ENCODE results near the gene PBX2.

DNA sequence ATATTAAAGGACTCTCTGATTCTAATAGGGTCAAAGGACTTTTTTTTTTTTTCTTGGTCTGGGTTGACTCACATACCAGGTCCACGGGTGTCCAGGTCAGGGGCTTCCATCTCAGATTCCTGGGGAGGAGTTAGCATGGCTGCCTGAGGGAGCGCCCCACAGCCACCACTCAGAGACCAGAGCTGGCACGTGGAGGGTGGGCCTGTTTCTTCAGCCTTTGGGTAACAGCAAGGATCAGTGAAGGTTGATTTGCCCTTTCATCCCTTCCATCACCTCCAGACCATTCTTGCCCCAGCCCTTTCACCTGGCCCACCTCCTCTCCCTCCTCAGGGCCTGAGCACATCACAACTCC lies 8.3 kb upstream of the PBX2 start:
- TF ChIP-seq, protein P1, sequence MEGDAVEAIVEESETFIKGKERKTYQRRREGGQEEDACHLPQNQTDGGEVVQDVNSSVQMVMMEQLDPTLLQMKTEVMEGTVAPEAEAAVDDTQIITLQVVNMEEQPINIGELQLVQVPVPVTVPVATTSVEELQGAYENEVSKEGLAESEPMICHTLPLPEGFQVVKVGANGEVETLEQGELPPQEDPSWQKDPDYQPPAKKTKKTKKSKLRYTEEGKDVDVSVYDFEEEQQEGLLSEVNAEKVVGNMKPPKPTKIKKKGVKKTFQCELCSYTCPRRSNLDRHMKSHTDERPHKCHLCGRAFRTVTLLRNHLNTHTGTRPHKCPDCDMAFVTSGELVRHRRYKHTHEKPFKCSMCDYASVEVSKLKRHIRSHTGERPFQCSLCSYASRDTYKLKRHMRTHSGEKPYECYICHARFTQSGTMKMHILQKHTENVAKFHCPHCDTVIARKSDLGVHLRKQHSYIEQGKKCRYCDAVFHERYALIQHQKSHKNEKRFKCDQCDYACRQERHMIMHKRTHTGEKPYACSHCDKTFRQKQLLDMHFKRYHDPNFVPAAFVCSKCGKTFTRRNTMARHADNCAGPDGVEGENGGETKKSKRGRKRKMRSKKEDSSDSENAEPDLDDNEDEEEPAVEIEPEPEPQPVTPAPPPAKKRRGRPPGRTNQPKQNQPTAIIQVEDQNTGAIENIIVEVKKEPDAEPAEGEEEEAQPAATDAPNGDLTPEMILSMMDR (conservative IDR thresholded peaks at IDR 0.05; ENCODE audit: low read depth in 2 of 2), result no peak
- TF ChIP-seq EZH2 (IDR thresholded peaks at IDR 0.05; ENCODE audit: low read depth, unreplicated experiment), result no peak
- TF ChIP-seq EZH2phosphoT487 (IDR thresholded peaks at IDR 0.05; ENCODE audit: unreplicated experiment), result no peak
- TF ChIP-seq REST (IDR thresholded peaks at IDR 0.05; ENCODE audit: unreplicated experiment), result no peak
- TF ChIP-seq CREB1 (CRISPR knock-in tag; IDR thresholded peaks at IDR 0.05; ENCODE audit: low read depth), result no peak
- TF ChIP-seq POLR2AphosphoS5 (IDR thresholded peaks at IDR 0.05; ENCODE audit: low read depth), result no peak
- TF ChIP-seq, protein P2, sequence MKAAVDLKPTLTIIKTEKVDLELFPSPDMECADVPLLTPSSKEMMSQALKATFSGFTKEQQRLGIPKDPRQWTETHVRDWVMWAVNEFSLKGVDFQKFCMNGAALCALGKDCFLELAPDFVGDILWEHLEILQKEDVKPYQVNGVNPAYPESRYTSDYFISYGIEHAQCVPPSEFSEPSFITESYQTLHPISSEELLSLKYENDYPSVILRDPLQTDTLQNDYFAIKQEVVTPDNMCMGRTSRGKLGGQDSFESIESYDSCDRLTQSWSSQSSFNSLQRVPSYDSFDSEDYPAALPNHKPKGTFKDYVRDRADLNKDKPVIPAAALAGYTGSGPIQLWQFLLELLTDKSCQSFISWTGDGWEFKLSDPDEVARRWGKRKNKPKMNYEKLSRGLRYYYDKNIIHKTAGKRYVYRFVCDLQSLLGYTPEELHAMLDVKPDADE (IDR thresholded peaks at IDR 0.05), result no peak
- no peak for TF ChIP-seq ZNF331 (CRISPR knock-in tag; IDR thresholded peaks at IDR 0.05; ENCODE audit: low read depth)
- TF ChIP-seq JUNB (IDR thresholded peaks at IDR 0.05; ENCODE audit: unreplicated experiment), result no peak
- no peak for TF ChIP-seq ZNF462 (CRISPR knock-in tag; IDR thresholded peaks at IDR 0.05)
- TF ChIP-seq NANOG (IDR thresholded peaks at IDR 0.05; ENCODE audit: borderline replicate concordance), result no peak
- TF ChIP-seq ZNF114 (CRISPR knock-in tag; IDR thresholded peaks at IDR 0.05), result no peak
